ENCODE data around the gene YDJC.

DNA sequence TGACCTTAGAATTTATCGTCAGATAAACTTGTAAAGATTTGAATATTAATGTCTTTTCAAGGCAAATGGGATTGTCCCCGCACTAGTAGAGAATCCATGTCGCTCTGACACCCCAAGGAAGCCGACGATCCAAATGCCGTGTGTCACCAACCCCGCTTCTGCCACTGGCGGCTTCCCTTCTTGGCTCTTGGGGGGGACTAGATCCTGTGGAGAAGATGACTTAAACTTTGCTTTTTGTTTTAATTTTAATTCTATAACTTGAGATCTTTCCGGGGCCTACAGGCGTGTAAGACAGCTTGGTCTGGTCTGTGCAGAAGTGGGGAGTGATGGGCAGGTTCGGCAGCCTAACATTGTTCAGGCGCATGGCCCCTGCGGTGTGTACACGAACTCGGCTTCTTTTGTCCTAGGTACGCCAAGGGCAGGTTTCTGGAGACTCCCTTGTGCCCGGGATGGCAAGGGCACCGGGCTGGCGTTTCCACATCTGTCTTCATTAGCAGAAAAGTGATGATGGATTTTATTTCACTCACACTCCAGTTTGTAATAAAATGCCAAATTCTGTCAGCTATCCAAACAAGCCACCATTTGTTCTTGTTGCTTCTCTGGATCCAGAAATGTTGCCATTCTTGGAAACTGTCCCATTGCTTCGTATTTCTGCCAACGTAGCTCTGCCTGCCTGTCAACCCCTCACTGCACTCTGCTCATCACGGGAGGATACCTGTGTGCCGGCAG lies 6.7 kb downstream of the YDJC start:
- TF ChIP-seq, protein P1, sequence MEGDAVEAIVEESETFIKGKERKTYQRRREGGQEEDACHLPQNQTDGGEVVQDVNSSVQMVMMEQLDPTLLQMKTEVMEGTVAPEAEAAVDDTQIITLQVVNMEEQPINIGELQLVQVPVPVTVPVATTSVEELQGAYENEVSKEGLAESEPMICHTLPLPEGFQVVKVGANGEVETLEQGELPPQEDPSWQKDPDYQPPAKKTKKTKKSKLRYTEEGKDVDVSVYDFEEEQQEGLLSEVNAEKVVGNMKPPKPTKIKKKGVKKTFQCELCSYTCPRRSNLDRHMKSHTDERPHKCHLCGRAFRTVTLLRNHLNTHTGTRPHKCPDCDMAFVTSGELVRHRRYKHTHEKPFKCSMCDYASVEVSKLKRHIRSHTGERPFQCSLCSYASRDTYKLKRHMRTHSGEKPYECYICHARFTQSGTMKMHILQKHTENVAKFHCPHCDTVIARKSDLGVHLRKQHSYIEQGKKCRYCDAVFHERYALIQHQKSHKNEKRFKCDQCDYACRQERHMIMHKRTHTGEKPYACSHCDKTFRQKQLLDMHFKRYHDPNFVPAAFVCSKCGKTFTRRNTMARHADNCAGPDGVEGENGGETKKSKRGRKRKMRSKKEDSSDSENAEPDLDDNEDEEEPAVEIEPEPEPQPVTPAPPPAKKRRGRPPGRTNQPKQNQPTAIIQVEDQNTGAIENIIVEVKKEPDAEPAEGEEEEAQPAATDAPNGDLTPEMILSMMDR (conservative IDR thresholded peaks at IDR 0.05; ENCODE audit: low read length), result no peak
- TF ChIP-seq EZH2phosphoT487 (IDR thresholded peaks at IDR 0.05; ENCODE audit: borderline replicate concordance, low read depth, low read length), result no peak
